ENCODE results near the gene FHOD3. TPM values are rescaled to one million over a fixed set of nuclear protein-coding genes. Genes with fewer than 3 reads are reported as not detected.

FHOD3 gene
- total and polyA plus RNA-seq, 2 donors (not counting 1 experiment from before 2014, with no cell fraction given), result not detected

- Histone ChIP-seq H3K36me3 (replicated peaks in 1 of 2; ENCODE audit: control extremely low read depth in 1 of 2, control insufficient read depth in 1 of 2, extremely low read depth in 1 of 2, insufficient read depth in 2 of 2, low read length in 1 of 2) (no peaks in the 10 kb centered on the region), H3K4me3 (ENCODE audit: control extremely low read depth in 1 of 5, extremely low read depth in 1 of 5, insufficient read depth in 1 of 5, low read depth in 2 of 5, low read length in 4 of 5) (no peak overlapping the region), H2AFZ (ENCODE audit: insufficient read depth, low read depth, low read length, poor library complexity, severe bottlenecking) (no peak overlapping the region), H3K79me2 (ENCODE audit: control insufficient read depth, insufficient read depth, low read length) (no peaks in the 10 kb centered on the region), H3K9ac (ENCODE audit: low read length) (no peak overlapping the region), H3K4me1 (ENCODE audit: control insufficient read depth in 2 of 2, insufficient read depth in 2 of 2, low read length in 2 of 2) (no peaks in the 10 kb centered on the region), H4K20me1 (ENCODE audit: control insufficient read depth, insufficient read depth, low read length, poor library complexity, severe bottlenecking) (no peaks in the 10 kb centered on the region), H3K27ac (ENCODE audit: low read length in 2 of 2) (no peak overlapping the region), H3K27me3 (replicated peaks in 1 of 4; ENCODE audit: control extremely low read depth in 1 of 4, control insufficient read depth in 3 of 4, insufficient read depth in 4 of 4, low read length in 3 of 4) (peaks cover 0 to 3% (median 1%) of the 10 kb centered on the region in 4 experiments), H3K4me2 (replicated peaks; ENCODE audit: low read depth, low read length, poor library complexity, severe bottlenecking) (no peak overlapping the region), H3K9me3 (ENCODE audit: control extremely low read depth in 1 of 3, control insufficient read depth in 2 of 3, insufficient read depth in 1 of 3, low read length in 2 of 3) (no peaks in the 10 kb centered on the region)
- DNase-seq (no peak), ATAC-seq (ENCODE audit: low read depth) (no peak)
- Mint-ChIP-seq H3K27me3 (peaks cover 13% of the 10 kb centered on the region), H3K27ac (no peak overlapping the region), H3K4me1 (no peaks in the 10 kb centered on the region), H3K9me3 (ENCODE audit: insufficient read depth) (no peaks in the 10 kb centered on the region), H3K4me3 (no peak overlapping the region)
- WGBS (ENCODE audit: insufficient coverage), result 95% methylated on average over 7 of the region's 7 CpGs
- no peak for TF ChIP-seq EZH2 (IDR thresholded peaks at IDR 0.05; ENCODE audit: borderline replicate concordance, insufficient read depth, low read depth, low read length, poor library complexity, severe bottlenecking)
- TF ChIP-seq, protein P1, sequence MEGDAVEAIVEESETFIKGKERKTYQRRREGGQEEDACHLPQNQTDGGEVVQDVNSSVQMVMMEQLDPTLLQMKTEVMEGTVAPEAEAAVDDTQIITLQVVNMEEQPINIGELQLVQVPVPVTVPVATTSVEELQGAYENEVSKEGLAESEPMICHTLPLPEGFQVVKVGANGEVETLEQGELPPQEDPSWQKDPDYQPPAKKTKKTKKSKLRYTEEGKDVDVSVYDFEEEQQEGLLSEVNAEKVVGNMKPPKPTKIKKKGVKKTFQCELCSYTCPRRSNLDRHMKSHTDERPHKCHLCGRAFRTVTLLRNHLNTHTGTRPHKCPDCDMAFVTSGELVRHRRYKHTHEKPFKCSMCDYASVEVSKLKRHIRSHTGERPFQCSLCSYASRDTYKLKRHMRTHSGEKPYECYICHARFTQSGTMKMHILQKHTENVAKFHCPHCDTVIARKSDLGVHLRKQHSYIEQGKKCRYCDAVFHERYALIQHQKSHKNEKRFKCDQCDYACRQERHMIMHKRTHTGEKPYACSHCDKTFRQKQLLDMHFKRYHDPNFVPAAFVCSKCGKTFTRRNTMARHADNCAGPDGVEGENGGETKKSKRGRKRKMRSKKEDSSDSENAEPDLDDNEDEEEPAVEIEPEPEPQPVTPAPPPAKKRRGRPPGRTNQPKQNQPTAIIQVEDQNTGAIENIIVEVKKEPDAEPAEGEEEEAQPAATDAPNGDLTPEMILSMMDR (IDR thresholded peaks at IDR 0.05), result no peak
- intact Hi-C loops (cut with micrococcal nuclease), result no loop called here
- POLR2A ChIA-PET, result no interaction called here
- CTCF ChIA-PET, result no interaction called here
These were observed 362.8 kb downstream of the FHOD3 start for GRCh38 chr18:36660311-36660710.

DNA sequence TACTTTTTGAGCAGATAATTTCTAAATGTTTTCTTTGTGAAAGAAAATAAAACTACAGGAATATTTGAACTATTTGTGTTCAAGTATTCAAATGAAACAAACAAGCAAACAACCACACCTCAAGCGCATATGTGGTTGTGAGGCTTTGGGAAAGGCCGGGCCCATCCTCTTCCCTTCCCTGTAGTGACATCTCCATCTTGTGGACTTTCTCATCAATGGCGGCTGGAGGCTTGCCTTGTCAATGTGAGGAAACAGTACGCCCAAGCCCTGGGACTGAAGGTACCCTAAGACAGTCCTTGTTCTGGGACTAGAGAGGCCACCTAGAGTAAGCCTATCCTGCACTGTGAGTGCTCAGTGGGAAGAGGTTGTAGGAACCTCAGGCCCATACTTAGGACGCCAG, 364.5 kb downstream of the FHOD3 start:
- Histone ChIP-seq H2AFZ (ENCODE audit: insufficient read depth, low read depth, low read length, poor library complexity, severe bottlenecking) (no peak overlapping the region), H3K79me2 (ENCODE audit: control insufficient read depth, insufficient read depth, low read length) (no peaks in the 10 kb centered on the region), H3K27ac (ENCODE audit: low read length in 2 of 2) (no peak overlapping the region), H3K4me3 (ENCODE audit: control extremely low read depth in 1 of 5, extremely low read depth in 1 of 5, insufficient read depth in 1 of 5, low read depth in 2 of 5, low read length in 4 of 5) (no peak overlapping the region), H3K9me3 (ENCODE audit: control extremely low read depth in 1 of 3, control insufficient read depth in 2 of 3, insufficient read depth in 1 of 3, low read length in 2 of 3) (no peaks in the 10 kb centered on the region), H3K4me2 (replicated peaks; ENCODE audit: low read depth, low read length, poor library complexity, severe bottlenecking) (no peak overlapping the region), H3K27me3 (replicated peaks in 1 of 4; ENCODE audit: control extremely low read depth in 1 of 4, control insufficient read depth in 3 of 4, insufficient read depth in 4 of 4, low read length in 3 of 4) (peaks cover 0 to 3% (median 1%) of the 10 kb centered on the region in 4 experiments), H3K36me3 (replicated peaks in 1 of 2; ENCODE audit: control extremely low read depth in 1 of 2, control insufficient read depth in 1 of 2, extremely low read depth in 1 of 2, insufficient read depth in 2 of 2, low read length in 1 of 2) (no peaks in the 10 kb centered on the region), H3K9ac (ENCODE audit: low read length) (no peak overlapping the region), H3K4me1 (ENCODE audit: control insufficient read depth in 2 of 2, insufficient read depth in 2 of 2, low read length in 2 of 2) (no peaks in the 10 kb centered on the region), H4K20me1 (ENCODE audit: control insufficient read depth, insufficient read depth, low read length, poor library complexity, severe bottlenecking) (no peaks in the 10 kb centered on the region)
- ATAC-seq (ENCODE audit: low read depth) (no peak), DNase-seq (no peak)
- Mint-ChIP-seq H3K9me3 (ENCODE audit: insufficient read depth) (no peaks in the 10 kb centered on the region), H3K4me1 (no peaks in the 10 kb centered on the region), H3K27me3 (peaks cover 8% of the 10 kb centered on the region), H3K27ac (no peak overlapping the region), H3K4me3 (no peak overlapping the region)
- WGBS (ENCODE audit: insufficient coverage), result 91% methylated on average over 4 of the region's 5 CpGs
- ChIA-PET POLR2A (no interaction called here), CTCF (no interaction called here)
- intact Hi-C loops (cut with micrococcal nuclease), result no loop called here
- TF ChIP-seq, protein P1 (IDR thresholded peaks at IDR 0.05), result no peak
- TF ChIP-seq EZH2 (IDR thresholded peaks at IDR 0.05; ENCODE audit: borderline replicate concordance, insufficient read depth, low read depth, low read length, poor library complexity, severe bottlenecking), result no peak

Data from B cell (primary cell).